NCI-H146 treated with DMSO at 0.1 percent for 48 hours (cell line): ENCODE data around the gene DBF4B.
A peak's percentile ranks its signal among the peaks of the same experiment; 100 is the strongest.
"Not testable (repeated sequence)": the region's sequence is repeated elsewhere in the genome, so short reads cannot be mapped to it uniquely, and the experiment has no call there.

ENCODE experiments used
- DNase-seq: peaks from one replicate; lab custom pipeline; 2025; ENCODE audit not compliant: unreplicated experiment; lab: John Stamatoyannopoulos, UW

DBF4B gene, protein sequence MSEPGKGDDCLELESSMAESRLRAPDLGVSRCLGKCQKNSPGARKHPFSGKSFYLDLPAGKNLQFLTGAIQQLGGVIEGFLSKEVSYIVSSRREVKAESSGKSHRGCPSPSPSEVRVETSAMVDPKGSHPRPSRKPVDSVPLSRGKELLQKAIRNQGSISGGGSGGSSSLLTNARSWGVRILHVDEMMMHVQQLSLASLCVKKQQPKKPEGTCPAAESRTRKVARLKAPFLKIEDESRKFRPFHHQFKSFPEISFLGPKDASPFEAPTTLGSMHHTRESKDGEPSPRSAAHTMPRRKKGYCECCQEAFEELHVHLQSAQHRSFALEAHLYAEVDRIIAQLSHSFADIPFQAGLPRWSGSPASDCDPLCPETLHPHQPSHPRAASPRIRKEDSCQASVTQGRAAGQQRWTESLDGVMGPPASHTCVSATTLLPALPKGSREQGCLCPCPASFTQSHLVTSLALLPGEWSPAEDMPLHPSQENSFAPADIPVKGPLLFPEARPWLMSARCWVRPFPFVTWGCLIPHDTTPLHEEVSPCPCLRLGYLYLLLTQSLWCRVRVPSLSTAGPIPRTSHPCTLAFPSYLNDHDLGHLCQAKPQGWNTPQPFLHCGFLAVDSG

DNA sequence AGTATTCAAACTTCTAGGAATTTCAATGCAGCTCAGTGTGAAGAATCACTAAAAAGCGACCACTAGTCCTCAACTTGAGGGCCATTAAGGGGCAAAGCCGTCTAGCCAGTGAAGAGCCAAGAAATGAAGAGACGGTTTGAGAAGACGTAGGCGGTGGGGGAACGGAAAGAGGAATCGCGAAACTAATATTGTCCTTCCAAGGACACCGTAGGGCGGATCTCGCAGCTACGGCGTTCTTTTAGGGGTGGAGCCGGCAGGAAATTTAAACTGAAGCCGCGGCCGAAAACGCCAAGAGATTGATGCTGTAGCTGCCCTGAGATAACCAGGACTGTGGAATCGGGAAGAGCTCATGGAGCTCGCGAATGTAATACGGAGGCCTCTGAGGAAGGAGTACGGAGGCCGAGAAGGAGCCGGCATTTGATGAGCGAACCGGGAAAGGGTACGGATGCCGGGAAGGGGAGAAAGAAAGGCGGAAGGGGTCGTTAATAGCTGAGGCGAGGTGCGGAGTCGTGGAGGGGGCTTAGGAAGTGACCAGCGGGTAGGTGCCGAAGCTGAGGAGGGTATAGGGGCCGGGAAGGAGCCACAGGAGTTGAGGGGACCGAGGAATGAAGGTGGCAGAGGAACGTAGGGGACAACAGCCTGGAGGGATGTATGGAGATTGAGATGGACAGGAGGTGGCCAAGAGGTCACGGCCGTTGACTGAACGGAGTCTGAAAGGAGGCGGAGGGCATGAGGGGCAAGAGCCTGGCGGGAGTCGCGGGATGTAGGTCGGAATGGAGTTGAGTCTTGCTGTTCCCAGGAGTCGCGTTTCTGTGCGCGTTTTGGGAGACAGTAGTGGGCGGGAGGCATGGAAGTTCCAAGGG is at the start of gene DBF4B:
TSS of gene DBF4B (plus strand) at position 265 of the 863 bp plus-strand sequence. CDS start at position 421, 156 bp downstream.
- DNase-seq, result peak; percentile 62

DNA sequence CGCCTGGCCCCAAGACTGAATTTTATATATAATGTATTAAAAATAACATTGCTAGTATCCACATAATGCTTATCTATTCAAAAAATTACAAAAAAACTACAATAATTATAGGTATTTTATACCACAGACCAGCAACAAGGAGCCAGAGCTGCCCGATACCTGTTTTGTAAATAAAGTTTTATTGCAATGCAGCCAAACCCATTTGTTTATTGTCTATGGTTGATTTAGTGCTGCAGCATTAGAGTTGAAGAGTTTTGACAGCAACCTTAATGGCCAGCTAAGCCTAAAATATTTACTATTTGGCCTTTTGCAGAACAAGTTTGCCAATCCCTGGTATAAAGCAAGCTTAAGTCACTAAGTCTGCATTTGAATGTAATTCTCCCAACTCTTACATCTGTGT is 46.6 kb upstream of the DBF4B start:
- no peak for DNase-seq

DNA sequence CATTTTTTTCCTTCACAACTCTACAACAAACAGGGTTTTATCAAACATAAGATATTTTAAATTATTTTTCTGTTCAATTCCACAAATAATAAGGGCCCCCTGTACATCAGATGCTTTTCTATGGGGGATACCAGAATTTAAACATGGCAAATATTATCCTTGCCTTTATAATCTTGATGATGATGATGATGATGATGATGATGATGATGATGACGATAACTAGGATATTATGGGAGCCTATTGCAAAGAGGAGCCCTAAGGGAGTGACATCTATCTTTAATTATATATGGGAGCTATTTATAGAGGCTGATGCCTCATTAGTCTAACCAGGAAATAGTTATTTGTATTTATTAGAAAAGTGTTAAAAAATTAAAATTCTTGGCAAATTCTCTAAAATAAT is 45.4 kb upstream of the DBF4B start:
- no peak for DNase-seq

DNA sequence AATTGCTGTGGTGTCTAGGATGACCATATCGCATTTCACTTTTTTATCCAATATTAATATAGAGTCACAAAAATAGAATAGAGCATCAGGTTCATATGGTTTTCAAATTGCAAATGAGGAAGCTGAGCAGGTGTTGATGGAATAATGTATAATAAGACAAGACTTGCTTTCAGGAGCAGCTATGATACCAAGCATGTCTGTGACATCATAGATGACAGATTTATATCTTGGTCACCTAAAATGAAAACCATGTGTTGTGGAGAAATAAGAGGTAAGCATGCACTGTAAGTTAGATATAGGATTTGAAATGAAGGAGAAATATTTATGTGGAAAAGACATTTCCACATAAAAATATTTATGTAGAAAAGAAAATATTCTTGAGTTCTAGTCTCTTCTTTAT is 43.6 kb upstream of the DBF4B start:
- no peak for DNase-seq

DNA sequence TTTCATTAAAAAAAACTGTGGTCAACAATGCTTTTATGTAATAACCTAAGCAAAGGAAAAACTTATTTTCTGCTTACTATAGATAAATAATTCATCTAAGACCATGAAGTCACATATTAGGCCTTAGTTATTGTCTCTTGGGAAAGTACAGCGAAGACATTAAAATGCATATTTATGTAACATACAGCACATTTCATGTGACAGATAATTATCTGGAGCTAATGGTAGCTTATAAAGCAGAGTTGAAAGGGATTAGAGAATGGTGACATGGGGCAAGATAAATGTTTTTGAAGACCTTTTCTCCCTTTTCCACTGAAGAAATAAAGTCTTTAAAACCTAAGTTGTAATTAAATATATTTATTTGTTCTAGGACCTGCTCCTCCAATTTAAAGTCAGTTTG is 42.5 kb upstream of the DBF4B start:
- no peak for DNase-seq

DNA sequence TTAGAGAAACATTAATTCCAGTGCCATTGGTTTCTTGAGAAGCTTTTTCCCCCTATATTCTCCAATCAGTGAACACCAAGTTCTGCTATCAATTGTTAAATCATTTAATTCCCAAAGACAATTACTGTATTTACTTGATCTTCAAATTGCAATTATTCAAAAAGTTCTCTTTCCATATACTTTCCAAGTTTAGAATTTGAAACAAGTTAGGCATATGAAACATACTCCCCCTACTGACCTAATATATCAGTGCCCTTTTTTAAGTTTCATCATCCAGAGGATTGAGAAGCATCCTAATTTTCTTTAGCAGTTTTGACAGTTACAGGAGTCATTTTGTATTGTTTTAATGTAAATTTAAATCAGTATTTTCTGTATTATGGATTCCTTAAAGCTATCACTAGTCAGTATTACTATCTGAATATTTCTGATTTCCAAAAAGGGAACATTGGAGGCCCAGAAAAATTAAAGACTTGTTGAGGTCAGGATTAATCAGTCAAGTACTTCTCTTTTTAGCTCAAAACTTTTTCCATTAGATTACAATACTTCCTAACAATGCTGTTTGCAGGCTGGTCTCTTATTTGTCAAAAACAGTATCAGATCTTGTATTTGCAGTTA is 35.9 kb upstream of the DBF4B start:
- DNase-seq, result peak; percentile 13

DNA sequence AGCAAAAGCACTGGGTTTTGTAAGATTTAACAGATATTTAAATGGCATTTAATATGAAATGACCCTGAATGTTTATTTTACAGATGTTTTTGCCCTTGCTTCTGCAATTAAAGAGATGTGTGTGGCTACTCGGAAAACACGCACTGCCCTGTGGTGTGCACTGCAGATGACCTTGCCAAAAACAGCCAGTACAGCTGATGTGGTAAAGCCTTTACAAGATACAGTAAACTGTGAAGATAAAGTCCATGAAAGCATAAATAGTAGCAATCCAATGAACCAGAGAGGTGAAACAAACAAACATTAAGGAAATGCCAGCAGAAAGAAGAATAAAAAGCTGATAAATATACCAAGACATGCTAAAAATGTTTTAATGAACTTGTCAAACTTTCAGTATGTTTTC is 34.6 kb upstream of the DBF4B start:
- no peak for DNase-seq

DNA sequence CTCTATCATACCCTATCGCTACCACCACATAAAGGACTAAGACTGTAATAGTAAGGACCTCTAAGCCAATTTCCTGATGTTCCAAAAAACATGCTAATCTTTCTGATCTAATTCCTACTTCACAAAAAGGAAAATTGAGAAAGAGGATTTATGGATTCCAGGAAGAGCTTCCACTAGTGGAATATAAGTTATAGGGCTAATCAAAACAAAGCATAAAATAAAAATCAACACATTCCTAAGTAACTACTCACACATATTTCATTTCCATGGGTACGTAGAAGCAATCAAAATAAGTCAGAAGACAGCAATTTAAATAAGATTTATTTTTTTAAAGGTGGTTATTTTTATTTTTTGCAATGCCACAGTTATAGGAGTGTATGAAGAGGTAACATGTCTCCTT is 31.3 kb upstream of the DBF4B start:
- no peak for DNase-seq

DNA sequence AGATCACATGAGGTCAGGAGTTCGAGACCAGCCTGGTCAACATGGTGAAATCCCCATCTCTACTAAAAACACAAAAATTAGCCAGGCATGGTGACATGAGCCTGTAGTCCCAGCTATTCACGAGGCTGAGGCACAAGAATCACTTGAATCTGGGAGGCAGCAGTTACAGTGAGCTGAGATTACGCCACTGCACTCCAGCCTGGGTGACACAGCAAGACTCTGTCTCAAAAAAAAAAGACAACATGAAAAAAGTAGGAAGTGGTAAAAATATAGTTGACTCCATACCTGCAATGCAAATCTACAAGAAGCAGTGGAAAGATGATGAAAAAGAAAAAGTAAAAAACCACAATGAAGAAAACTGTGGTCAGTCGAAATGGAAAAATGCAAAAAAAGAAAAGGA is 25.2 kb upstream of the DBF4B start:
- not testable (repeated sequence) for DNase-seq

DNA sequence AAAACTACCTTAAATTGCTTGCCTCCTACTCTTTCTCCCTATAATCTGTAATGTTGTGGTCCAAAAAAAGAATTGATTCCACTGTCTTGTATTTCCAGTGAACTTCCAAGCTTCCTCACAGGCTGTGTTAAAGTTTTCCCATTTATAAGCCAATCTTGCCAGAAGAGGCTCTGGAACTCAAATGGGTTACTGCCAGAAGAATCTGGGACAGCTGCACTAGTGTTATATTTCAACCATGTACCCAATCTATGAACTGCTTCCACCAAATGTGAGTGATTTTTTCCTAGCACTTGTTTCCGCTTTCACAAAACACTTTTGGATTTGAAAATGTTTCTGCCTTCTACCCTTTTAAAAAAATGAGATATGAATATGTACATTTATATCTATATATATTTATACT is 20.7 kb upstream of the DBF4B start:
- DNase-seq, result no peak

DNA sequence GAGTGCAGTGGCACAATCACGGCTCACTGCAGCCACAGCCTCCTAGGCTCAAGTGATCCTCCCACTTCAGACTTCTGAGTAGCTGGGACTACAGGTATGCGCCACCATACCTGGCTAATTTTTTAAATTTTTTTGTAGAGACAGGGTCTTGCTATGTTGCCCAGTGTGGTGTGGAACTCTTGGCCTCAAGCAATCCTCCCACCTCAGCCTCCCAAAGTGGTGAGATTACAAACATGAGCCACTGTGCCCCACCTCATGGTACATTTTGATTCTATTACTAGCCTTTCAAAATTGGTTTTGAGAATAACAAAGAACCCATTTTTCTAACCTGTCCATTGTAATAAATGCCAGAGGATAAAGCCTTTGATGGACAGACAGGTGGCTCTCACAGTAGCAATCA is 20.3 kb upstream of the DBF4B start:
- no peak for DNase-seq

DNA sequence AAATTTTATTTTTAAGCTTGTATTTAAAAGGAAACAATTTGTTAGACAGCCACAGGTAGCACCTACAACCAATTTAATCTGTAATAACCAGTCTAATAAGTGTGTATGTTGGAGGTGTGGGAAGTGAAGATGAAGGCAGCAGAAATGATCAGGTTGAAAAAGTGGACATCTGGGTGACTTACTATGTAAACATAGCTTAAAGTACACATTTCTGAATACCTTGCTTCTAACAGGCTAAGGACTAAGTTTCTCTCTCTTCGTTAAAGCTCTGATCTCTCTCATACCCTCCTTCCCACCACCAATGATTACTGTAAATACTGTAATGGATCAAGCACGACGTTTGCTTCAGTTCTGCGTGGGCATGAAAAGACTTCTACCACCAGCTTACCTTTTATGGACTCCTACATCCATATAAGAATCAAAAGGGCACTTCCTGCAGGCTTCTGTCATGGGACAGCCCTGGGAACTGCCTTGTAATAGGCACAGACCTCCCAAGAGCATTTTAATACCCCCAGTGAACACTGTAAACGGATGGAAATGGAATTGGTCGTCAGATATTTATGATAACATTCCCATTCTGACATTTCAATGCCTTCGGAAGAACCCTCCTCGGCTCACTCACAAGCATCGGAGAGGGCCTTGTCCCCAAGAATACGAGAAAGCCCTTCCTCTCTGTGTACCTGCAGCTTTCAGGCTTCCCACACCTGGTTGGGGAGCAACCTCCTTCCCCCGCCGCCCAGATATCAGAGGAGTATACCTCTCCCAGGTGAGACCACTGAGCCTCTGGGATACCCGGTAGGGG is 19.6 kb upstream of the DBF4B start:
- no peak for DNase-seq

DNA sequence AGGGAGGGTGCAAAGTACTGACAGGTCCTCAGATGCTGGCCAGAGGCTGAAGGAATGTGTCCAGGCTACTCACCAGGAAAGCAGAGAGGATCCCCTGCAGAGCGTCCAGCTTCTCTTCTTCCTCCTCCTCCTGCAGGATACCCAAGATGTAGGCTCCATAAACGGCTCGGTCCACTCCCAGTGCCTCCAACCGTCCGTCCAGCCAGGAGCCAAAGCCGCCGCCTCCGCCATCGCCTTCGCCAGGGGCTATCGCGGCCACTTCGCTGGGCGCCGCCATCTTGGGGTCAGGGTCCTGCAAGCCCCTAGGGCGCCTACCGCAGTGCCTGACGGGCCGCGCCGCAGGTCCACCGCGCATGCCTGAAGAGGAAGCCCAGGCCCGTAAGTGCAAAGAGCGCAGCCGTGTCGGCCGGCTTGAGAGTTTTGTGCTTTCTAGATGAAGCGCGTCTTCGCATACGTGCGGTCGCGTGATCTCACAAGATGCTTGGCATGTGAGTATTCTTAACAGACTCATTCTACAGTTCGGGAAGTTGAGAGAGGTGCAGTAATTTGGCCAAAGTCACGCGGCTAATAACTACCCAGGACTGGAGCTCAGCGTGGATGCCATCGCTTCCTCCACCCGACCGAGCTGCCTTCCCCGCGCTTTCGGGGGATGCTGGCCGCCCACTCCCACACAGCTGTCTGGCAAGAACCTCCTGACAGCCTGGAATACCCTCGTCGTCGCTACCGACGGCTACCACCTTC is 18.8 kb upstream of the DBF4B start, which contains the start of gene CCDC43:
TSS of gene CCDC43 (minus strand) at position 300 of the 741 bp plus-strand sequence. CDS start at position 277, 23 bp downstream.
- DNase-seq, result peak; percentile 72

DNA sequence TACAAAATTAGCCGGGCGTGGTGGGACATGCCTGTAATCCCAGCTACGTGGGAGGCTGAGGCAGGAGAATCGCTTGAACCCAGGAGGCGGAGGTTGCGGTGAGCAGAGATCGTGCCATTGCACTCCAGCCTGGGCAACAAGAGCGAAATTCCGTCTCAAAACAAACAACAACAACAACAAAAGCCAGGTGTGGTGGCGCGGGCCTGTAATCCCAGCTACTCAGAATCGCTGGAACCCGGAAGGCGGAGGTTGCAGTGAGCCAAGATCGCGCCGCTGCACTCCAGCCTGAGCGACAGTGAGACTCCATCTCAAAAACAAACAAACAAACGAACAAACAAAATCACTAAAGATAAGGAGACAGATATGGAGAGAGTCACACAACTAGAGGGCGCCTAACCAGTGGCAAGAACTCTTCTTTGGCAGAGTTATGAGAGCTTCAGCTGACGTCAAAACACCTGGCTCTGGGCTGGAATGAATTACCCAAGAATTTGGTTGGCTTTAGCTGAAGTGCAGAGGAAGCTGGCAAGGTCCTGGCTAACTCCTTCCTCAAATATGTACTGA is 17.6 kb upstream of the DBF4B start:
- DNase-seq, result peak; percentile 19

DNA sequence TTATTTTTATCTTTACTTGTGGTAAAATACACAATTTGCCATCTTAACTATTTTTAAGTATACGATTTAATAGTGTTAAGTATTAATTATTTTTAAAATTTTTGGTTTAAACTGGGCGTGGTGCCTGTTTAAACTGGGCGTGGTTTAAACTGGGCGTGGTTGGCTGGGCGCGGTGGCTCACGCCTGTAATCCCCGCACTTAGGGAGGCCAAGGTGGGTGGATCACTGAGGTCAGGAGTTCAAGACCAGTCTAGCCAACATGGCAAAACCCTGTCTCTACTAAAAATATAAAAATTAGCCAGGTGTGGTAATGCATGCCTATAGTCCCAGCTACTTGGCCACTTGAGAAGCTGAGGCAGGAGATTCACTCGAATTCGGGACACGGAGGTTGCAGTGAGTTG is 14.9 kb upstream of the DBF4B start:
- DNase-seq, result no peak

DNA sequence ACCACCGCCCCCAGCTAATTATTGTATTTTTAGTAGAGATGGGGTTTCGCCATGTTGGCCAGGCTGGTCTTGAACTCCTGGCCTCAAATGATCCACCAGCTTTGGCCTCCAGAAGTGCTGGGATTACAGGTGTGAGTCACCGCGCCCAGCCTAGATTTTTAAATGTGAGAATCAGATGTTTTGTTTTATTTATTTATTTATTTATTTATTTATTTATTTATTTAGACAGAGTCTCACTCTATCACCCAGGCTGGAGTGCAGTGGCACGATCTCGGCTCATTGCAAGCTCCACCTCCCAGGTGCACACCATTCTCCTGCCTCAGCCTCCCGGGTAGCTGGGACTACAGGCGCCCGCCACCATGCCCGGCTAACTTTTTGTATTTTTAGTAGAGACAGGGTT is 8.2 kb upstream of the DBF4B start:
- DNase-seq, result not testable (repeated sequence)

DNA sequence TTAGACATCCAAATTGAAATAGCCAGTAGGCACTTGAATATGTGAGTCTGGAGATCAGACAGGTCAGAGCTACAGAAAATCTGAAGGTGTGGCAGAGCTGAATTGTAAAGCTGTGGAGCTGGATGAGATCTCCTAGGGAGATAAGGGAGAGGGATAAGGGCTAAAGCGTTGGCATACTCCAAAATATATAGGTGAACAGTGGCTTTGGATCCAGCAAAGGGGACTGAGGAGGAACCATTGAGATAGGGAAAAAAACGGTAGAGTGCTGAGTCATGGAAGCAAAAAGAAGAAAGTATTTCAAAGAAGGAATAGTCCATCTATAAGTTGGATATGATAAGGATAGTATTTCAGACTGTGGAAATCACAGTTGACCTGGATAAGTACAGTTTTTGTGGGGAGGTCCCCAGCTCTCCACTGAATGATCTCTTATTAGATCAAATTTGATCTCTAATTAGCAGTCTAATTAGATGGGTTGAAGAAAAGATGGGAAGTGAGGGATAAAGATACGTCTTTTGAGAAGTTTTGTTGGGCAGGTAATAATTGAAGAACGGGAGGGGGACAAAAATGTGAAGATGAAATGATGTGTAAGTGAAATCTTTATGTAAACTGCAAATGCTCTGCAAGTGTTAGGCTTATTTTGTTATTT is 587 bp upstream of the DBF4B start:
- no peak for DNase-seq

DNA sequence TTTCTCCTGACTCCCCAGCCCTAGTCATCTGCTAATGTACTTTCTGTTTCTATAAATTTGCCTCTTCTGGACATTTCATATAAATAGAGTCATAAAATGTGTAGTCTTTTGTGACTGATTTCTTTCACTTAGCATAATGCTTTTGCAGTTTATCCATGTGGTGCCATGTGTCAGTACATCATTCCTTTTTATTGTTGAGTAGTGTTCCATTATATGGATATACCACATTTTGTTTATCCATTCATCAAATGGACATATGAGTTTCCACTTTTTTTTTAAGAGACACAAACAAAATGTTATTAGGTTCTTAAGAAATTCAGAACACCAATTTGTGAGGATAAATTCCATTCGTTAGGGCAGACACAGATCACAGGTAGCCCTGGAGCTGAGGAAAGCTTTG is 11.0 kb downstream of the DBF4B start:
- no peak for DNase-seq

DNA sequence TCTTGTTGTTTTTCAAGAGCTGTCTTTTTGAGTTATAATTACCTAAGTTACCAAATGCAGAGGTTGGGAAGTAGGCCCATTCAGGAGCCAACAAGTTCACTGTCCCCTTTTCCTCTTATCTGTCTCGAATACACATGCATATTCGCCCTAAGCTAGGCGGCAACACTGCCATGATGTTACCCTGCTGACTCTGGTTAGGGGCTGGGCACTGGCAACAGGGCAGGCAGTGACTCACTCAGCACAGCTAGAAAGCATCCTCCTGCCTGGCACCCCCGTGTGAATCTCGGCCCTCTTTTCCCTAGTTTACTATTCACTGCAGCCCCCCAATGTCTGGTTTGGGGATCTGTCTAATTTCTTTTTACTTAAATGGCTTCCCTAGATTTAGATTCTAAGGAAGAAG is 13.8 kb downstream of the DBF4B start:
- DNase-seq, result no peak
